Stimulated activated CD8-positive, alpha-beta memory T cell treated with anti-CD3 and anti-CD28 coated beads, Interleukin-12 subunit alpha, Interleukin-12 subunit beta, amount 100 ng/mL, for 4 hours (primary cell): Measurements from ENCODE around the gene FAF1.

Experiments used
- DNase-seq: peaks from one replicate; pipeline ENCODE4 v3.0.0-alpha.2; 2020; ENCODE audit warnings: low read depth

The FAF1 gene

DNA sequence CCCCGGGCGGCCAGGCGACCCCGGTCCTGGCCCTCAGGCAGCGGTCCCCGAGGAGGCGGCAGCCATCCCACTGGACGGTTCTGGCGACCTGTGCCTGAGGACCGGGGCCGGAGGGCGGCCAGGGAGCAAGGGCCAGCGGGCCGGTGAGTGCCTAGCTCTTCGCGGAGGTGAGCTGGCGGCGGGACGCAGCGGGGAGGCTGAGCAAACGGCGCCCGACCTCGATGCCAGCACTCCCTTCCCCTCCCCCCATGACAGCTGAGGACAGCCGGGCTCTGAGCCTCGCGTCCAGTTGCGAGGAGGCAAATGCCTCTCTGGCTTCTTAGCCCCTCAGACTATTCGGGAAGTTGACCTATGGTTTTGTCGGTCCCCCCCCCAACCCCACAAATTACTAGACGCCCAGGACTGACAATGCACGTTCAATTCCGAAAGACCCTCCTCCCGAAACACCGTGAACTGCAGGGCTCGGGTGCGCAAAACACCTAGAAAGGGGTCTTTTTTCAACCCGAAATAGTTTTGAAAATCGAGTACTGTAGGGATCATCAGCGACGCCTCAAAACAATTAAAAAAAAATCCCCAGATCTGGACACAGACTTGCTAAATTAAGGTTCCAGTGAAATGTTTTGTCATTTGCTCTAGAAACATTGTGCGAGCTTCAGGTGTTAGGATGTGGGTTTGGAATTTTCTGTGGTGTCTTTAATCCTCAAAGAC, 18.2 kb upstream of the FAF1 start:
- DNase-seq, result no peak

GRCh38 chr1:50977575-50978143, 17.6 kb upstream of the FAF1 start:
- no peak for DNase-seq

DNA sequence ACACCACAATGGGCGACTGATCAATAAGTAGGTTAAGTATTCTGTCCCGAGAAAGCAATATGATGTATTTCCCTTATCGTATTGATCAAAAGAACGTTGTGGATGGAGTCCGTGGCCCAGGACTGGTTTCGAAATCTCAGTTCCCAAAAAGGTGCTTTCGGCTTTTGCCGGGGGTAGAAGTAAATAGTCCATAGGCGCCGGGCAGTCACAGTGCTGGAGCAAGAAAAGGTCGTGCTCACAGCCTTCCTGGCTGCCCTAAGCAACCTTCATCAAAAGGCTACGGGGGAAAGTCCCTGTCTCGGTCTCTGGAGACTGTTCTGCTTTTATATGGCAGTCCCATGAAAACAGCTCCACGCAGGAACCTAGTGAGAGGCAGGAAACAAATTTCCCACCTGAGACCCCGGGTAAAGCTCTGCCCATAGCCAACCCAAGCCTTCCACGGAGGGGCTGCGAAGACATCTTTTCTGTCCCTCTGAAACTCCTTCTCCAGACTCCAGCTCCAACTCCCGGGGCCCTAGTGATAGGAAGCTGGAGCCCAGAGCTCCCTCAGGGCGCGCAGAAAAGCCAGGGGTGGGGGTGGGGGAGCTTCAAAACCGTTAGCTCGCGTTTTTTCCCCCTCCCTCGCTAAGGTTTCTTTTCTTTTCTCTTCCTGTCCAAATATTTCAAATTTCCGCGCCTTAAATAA, 17.0 kb upstream of the FAF1 start:
- no peak for DNase-seq

- no peak for DNase-seq
Measured at GRCh38 chr1:50976111-50976889, 16.2 kb upstream of the FAF1 start.

DNA sequence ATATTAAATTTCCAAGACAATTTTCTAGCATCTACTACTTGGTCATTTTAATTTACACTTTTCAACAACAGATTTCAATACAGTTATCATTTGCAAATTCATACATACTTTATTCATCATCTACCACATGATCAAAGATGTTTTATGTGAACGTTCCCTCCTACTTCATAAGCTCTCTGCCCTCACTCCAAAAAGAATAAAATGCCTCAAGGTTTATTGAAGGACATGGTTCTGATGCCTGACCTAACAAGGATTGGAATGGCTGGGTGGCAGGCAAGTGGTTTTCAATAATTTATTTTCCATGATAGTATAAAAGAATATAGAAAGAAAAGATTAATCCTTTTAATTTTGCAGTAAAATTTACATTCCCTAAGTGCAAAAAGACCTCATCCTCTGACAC, 15.4 kb upstream of the FAF1 start:
- no peak for DNase-seq

DNA sequence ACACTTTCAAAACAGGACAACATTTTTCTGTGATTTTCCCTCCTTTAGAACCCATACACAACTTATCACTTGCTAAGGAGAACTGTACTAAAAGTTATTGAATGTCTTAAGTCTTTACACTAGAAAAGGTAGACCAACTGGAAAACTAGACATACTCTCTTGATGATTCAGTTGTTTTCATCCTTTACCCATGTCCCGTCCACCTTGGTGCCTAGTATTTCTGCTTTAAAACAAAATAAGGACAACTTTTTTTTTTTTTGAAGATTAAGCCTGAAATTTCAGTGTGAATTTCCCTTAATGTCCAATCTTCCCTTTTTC, 14.5 kb upstream of the FAF1 start:
- DNase-seq, result no peak

DNA sequence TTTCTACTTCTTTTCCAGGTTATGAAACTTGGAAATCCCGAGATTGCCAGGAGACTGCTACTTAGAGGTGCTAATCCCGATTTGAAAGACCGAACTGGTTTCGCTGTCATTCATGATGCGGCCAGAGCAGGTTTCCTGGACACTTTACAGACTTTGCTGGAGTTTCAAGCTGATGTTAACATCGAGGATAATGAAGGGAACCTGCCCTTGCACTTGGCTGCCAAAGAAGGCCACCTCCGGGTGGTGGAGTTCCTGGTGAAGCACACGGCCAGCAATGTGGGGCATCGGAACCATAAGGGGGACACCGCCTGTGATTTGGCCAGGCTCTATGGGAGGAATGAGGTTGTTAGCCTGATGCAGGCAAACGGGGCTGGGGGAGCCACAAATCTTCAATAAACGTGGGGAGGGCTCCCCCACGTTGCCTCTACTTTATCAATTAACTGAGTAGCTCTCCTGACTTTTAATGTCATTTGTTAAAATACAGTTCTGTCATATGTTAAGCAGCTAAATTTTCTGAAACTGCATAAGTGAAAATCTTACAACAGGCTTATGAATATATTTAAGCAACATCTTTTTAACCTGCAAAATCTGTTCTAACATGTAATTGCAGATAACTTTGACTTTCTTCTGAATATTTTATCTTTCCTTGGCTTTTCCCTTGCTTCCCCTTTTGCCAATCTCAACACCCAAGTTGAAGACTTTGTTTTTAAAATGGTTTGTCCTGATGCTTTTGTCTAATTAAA, 14.0 kb upstream of the FAF1 start:
- DNase-seq, result no peak

- no peak for DNase-seq
Measured at GRCh38 chr1:50973255-50973654, 13.2 kb upstream of the FAF1 start.

- DNase-seq, result no peak
Measured at GRCh38 chr1:50972766-50973165, 12.7 kb upstream of the FAF1 start.

DNA sequence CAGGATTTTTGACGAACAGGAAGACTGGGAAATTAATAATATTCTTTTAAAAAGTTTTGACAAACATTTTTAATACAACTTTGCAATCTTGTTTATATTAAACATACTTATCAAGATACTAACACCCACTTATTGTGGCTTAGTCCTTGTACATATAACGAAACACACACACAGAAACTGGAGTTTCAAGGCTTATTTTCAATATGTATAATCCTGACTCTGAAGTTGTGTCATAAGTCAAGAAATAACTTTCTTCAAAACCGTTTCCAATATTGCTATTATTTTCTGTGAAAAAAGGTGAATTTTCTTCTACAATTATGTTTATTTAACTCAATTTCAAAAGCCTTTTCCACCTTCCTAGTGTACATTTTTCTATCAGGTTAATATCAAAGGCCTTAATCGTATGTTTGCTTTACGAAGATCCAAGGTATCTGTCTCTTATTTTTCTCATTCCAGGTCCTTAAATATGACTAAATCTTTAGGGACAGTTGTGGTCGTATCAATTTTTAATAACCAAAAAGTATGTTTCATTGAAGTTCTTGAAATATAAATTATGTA, 11.8 kb upstream of the FAF1 start:
- no peak for DNase-seq

DNA sequence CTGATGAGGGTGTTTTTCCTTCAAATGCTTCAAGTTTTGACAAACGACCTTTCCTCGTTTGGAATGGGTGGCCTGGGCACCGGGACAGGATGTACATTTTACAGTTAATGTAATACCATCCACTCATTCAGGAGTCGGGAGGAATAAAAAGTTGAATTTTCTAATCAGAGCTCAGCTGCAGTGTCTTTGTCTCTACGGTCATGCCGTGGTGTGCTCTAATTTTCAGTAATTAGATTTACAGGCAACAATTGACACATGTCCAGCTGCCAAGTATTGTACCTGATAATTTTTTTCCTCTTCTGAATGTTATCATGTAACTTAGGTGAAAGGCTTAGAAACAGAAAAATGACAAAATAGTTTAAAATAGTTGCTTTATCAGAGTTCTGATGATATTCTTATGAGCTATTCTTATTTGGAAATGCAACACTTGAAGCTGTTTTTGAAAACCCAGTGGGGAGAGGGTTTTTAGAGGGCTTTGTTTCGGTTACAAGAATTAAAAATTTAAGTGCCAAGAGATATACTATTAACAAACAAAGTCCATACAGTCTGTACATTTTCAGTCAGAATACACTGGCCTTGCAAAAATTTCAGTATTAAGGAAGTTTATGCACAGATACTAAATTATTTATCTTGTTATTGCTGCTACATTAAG, 11.0 kb upstream of the FAF1 start:
- DNase-seq, result no peak

GRCh38 chr1:50970509-50970887, 10.4 kb upstream of the FAF1 start:
- no peak for DNase-seq

DNA sequence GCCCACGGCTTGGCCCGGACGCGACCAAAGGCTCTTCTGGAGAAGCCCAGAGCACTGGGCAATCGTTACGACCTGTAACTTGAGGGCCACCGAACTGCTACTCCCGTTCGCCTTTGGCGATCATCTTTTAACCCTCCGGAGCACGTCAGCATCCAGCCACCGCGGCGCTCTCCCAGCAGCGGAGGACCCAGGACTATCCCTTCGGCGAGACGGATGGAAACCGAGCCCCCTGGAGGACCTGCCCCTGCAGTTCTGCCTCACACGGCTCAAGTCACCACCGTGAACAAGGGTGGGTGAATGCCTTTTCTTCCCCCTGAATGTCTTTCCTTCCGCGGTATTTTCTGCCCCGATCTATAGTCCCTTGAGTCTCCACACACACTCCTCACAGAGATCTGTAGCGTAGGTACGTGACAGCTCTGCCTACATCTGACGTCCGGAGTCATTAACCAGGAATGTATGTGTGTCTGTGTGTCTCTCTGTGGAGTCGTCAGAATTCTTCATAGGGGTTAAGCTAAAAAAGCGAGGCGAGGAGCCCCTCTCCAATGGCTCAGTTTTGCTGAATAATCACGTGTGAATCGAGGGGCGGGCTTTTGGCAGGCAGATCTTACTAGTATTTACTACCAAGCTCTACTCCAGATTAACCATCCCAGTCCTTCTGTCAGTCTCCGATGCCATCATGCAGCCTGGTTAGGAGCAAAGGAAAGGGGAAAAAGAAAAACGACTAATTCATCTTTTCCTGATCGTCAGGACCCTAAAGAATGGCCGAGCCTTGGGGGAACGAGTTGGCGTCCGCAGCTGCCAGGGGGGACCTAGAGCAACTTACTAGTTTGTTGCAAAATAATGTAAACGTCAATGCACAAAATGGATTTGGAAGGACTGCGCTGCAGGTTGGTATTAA, 9.8 kb upstream of the FAF1 start, which contains the start of gene CDKN2C:
TSS of gene CDKN2C (plus strand) at position 635 of the 898 bp plus-strand sequence. CDS start at position 759, 124 bp downstream.
- peak; percentile 25 for DNase-seq

DNA sequence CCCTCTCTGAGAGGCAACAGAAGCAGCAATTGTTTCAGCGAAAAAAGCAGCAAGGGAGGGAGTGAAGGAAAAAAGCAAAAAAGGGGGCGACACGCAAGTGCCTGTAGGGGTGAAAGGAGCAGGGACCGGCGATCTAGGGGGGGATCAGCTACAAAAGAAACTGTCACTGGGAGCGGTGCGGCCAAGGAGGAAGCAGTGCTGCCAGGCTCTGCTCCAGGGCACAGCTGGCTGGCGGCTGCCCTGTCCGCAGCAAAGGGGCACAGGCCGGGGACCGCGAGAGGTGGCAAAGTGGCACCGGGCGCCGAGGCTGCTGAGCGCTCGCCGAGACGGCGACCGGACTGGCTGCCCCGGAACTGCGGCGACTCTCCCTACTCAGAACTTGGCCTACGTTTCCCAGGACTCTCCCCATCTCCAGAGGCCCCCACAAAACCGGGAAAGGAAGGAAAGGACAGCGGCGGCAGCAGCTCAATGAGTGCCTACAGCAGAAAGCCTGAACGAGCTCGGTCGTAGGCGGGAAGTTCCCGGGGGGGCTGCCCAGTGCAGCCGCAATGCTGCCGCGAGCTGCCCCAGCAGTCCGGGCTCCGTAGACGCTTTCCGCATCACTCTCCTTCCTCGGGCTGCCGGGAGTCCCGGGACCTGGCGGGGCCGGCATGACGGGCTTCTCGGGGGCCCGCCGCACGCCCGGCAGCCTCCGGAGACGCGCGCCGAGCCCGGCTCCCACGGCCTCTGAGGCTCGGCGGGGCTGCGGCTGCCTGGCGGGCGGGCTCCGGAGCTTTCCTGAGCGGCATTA, 8.9 kb upstream of the FAF1 start:
- peak; percentile 39 for DNase-seq

- peak; percentile 71 for DNase-seq
Measured at GRCh38 chr1:50968158-50968820, 8.2 kb upstream of the FAF1 start.

GRCh38 chr1:50967416-50968157, 7.5 kb upstream of the FAF1 start:
- no peak for DNase-seq

GRCh38 chr1:50966991-50967390, 6.9 kb upstream of the FAF1 start:
- DNase-seq, result no peak

GRCh38 chr1:50964863-50965262, 4.8 kb upstream of the FAF1 start:
- no peak for DNase-seq
